ENCODE measurements around the gene SRD5A2.

- TF ChIP-seq CTCF (IDR thresholded peaks at IDR 0.05) (no peak), POLR2A (IDR thresholded peaks at IDR 0.05) (no peak)
Observed at GRCh38 chr2:31598694-31599093, 18.0 kb upstream of the SRD5A2 start.

All from adrenal gland (tissue), 5 donors.